Coronary artery (tissue), 2 donors: ENCODE results near the gene PPME1.

Source experiments
- DNase-seq: peaks from one replicate; pipeline ENCODE4 v3.0.0-alpha.2; 2017; ENCODE audit warnings: low spot score
- H3K27ac ChIP-seq, 2 donors: fragments of 200-600 bp; sonication (generic); one replicate each; pipeline ENCODE4 v1.5.1; 2016 to 2019
- H3K4me3 ChIP-seq: fragments of 200-600 bp; sonication (generic); 2 replicates; pipeline ENCODE4 v1.5.1; 2016; ENCODE audit warnings: mild to moderate bottlenecking, moderate library complexity
- CTCF ChIP-seq: fragments of 200-600 bp; sonication (generic); IDR thresholded peaks from one replicate; pipeline ENCODE4 v1.5.1; 2019; ENCODE audit warnings: antibody characterized with exemption

The PPME1 gene

GRCh38 chr11:74162681-74163467, 8.2 kb upstream of the PPME1 start:
- Histone ChIP-seq H3K27ac (no peak overlapping the region), H3K4me3 (no peak overlapping the region)
- no peak for TF ChIP-seq CTCF
- DNase-seq = no peak

GRCh38 chr11:74168838-74169237, 2.3 kb upstream of the PPME1 start:
- no peak for TF ChIP-seq CTCF
- Histone ChIP-seq H3K4me3 (no peak overlapping the region), H3K27ac (no peak overlapping the region)
- no peak for DNase-seq

GRCh38 chr11:74169738-74170458, 1.2 kb upstream of the PPME1 start:
- peak overlapping the region; percentile 83 for H3K4me3 ChIP-seq
- peak overlapping the region; percentile 67 to 92 for H3K27ac ChIP-seq
- DNase-seq = no peak
- no peak for TF ChIP-seq CTCF

- Histone ChIP-seq H3K27ac (peak overlapping the region; percentile 67 to 92), H3K4me3 (peak overlapping the region; percentile 83)
- TF ChIP-seq CTCF = no peak
- no peak for DNase-seq
These were observed 510 bp downstream of the PPME1 start for GRCh38 chr11:74171630-74171968.

- Histone ChIP-seq H3K27ac (peak overlapping the region; percentile 67 to 92), H3K4me3 (peak overlapping the region; percentile 83)
- TF ChIP-seq CTCF = no peak
- no peak for DNase-seq
These were observed 908 bp downstream of the PPME1 start for GRCh38 chr11:74171997-74172396.

- no peak for DNase-seq
- H3K4me3 ChIP-seq = no peak overlapping the region
- H3K27ac ChIP-seq = no peak overlapping the region
- no peak for TF ChIP-seq CTCF
These were observed 4.8 kb downstream of the PPME1 start for GRCh38 chr11:74175920-74176319.
